Immature natural killer cell (primary cell): ENCODE data around the gene CTIF. TPM values are rescaled to one million over a fixed set of nuclear protein-coding genes. Genes with fewer than 3 reads are reported as not detected.

ENCODE experiments used
- DNase-seq, 3 donors: peaks; one replicate each; pipeline ENCODE4 v3.0.0; 2022; ENCODE audit warnings: mixed read lengths in 1 of 3
- H3K27ac Mint-ChIP-seq, 6 donors: one replicate each; pipeline ENCODE4 v1.8.0; 2020; ENCODE audit warnings: mixed read lengths in 6 of 6, mild to moderate bottlenecking in 5 of 6, inconsistent platforms in 4 of 6, moderate library complexity in 3 of 6
- H3K27me3 Mint-ChIP-seq, 3 donors: one replicate each; pipeline ENCODE4 v1.8.0; 2020 to 2021; ENCODE audit warnings: low read depth in 3 of 3, mild to moderate bottlenecking in 3 of 3, mixed read lengths in 3 of 3, moderate library complexity in 3 of 3, inconsistent platforms in 1 of 3
- H3K36me3 Mint-ChIP-seq, 3 donors: one replicate each; pipeline ENCODE4 v1.8.0; 2020; ENCODE audit warnings: mixed read lengths in 3 of 3, inconsistent platforms in 2 of 3, mild to moderate bottlenecking in 2 of 3
- H3K4me1 Mint-ChIP-seq, 2 donors: one replicate each; pipeline ENCODE4 v1.8.0; 2020; ENCODE audit warnings: inconsistent platforms in 2 of 2, mild to moderate bottlenecking in 2 of 2, mixed read lengths in 2 of 2, moderate library complexity in 1 of 2
- H3K4me3 Mint-ChIP-seq, 5 donors: one replicate each; pipeline ENCODE4 v1.8.0; 2020; ENCODE audit warnings: mild to moderate bottlenecking in 5 of 5, mixed read lengths in 5 of 5, inconsistent platforms in 3 of 5, moderate library complexity in 3 of 5
- H3K9me3 Mint-ChIP-seq, 6 donors: one replicate each; pipeline ENCODE4 v1.8.0; 2020; ENCODE audit warnings: mild to moderate bottlenecking in 6 of 6, mixed read lengths in 6 of 6, inconsistent platforms in 4 of 6, moderate library complexity in 3 of 6
- polyA plus RNA-seq, 3 donors: library from polyadenylated mRNA; unstranded; fragments of 300-500 nt; fragmentation: Illumina TruSeq; gene quantifications; one replicate each; pipeline ENCODE4 v1.2.3, GENCODE V29; 2021

Gene CTIF
- polyA plus RNA-seq, 3 donors from 2014 or later = 0.28 to 1.2 TPM; not detected in 1

GRCh38 chr18:48665654-48666053, 126.8 kb downstream of the CTIF start:
- peaks cover 0 to 2% (median 1%) of the 10 kb centered on the region in 3 donors for H3K27me3 Mint-ChIP-seq

DNA sequence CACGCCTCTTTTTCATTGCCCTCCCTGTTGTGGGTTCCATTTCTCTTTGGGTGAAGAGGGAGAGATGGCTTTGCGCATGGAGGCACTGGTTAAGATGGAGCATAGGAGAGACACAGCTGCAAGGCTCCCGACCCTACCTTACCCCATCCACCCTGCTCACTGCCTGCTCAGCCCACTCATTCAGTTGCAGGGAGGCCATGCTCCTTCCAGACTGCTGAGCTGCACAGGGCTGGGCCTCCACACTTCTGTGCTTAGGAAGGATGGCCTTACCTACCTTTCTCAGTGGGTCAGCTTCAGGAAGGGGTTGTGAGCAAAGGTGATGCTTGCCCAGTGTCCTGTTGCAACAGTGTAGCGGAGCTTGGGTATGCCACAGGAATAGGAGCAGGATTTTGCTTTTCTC, 127.8 kb downstream of the CTIF start:
- peaks cover 0 to 2% (median 1%) of the 10 kb centered on the region in 3 donors for H3K27me3 Mint-ChIP-seq
- H3K36me3 Mint-ChIP-seq = peaks cover 16 to 18% (median 18%) of the 10 kb centered on the region in 3 donors
- H3K9me3 Mint-ChIP-seq = peaks cover 0 to 5% (median 0%) of the 10 kb centered on the region in 6 donors
- no peak overlapping the region for H3K4me3 Mint-ChIP-seq
- no peaks in the 10 kb centered on the region for H3K4me1 Mint-ChIP-seq
- DNase-seq = no peak
- no peak overlapping the region for H3K27ac Mint-ChIP-seq

More at GRCh38 chr18:48665654-48666053, 126.8 kb downstream of the CTIF start:
- Mint-ChIP-seq H3K4me3 (no peak overlapping the region), H3K9me3 (no peaks in the 10 kb centered on the region), H3K27ac (no peak overlapping the region), H3K4me1 (no peaks in the 10 kb centered on the region), H3K36me3 (peaks cover 9 to 13% (median 11%) of the 10 kb centered on the region in 3 donors)
- DNase-seq = no peak

DNA sequence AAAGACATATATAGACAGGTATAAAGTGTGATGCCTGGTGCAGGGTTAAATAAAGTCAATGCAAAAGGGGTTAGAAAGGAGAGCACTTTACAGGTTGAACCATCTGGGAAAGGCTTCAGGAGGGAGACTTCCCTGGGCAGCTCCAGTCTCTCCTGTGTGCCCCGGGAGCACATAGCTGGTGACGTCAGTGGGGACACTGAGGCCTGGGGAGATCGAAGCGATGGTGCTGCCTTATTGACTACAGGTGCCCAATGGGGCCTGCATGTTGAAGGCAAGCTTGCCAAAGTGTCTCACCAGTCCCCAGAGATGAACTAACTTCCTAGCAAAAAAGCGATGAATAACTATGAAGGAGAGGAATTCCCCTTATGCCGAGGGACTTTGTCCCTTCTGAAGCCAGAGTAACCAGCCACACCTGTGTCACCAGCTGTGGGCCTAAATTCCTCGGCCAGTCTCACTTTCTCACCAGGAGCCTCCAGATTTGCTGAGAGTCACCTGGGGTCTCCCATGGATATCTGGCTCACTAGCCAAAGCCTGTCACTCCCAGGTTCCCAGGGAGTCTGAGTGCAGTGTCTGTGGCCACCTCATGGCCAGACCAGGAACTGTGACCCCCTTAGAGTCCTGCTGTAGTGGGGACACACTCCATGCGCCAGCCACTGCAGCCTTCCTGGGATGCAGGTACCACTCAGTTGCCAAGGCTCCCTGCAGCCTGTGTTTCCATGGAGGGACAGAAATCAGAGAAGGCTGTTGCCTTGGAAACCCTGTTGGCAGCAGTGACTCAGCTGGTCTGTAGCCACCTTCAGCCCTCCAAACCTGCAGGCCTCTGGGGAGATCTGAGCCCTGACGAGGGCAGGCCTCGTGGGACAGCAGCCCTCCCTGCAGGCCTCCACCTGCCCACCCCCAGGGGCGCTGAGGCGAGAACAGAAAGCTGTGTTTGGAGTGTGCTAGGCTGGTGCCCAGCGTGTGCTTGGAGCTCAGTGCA, 128.7 kb downstream of the CTIF start:
- Mint-ChIP-seq H3K36me3 (peaks cover 18 to 21% (median 20%) of the 10 kb centered on the region in 3 donors), H3K27me3 (peaks cover 0 to 1% (median 0%) of the 10 kb centered on the region in 3 donors), H3K27ac (no peak overlapping the region), H3K9me3 (peaks cover 0 to 6% (median 0%) of the 10 kb centered on the region in 6 donors), H3K4me3 (no peak overlapping the region), H3K4me1 (no peaks in the 10 kb centered on the region)
- no peak for DNase-seq

DNA sequence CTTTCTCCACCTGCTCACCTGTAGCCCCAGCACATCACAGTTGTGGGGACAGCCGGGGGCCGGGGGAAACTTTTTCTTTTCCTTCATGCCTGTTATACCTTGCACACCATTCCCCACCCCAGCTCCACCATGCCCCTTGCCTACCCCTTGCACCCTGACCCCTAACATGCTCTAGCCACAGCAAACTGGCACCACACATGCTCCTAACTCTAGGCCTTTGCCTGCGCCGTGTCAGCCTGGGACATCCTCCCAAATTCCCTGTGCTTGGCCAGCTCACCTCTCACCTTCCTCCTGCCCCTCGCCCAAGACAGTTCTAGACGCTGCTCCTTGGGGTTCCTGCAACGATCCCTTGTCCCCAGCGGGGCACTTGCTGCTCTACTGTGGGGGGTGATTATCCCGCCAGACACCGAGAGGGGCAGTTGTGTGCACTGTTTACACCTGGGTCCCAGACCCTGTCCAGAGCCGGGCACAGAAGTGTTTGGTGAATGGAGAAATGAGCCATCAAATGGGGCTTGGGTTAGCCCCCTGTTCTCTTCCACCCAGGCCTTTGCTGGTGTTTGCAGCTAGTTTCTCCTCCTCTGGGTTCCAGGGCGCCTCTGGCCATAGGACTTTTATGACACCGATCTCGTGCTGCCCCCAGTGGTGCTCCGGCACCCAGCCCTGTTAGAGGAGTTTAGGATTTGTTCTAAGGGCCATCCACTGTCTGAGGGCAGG, 129.8 kb downstream of the CTIF start:
- peaks cover 0 to 2% (median 1%) of the 10 kb centered on the region in 3 donors for H3K27me3 Mint-ChIP-seq
- no peak overlapping the region for H3K4me3 Mint-ChIP-seq
- no peak for DNase-seq
- peaks cover 18 to 21% (median 20%) of the 10 kb centered on the region in 3 donors for H3K36me3 Mint-ChIP-seq
- no peak overlapping the region for H3K27ac Mint-ChIP-seq
- peaks cover 0 to 6% (median 0%) of the 10 kb centered on the region in 6 donors for H3K9me3 Mint-ChIP-seq
- no peaks in the 10 kb centered on the region for H3K4me1 Mint-ChIP-seq

DNA sequence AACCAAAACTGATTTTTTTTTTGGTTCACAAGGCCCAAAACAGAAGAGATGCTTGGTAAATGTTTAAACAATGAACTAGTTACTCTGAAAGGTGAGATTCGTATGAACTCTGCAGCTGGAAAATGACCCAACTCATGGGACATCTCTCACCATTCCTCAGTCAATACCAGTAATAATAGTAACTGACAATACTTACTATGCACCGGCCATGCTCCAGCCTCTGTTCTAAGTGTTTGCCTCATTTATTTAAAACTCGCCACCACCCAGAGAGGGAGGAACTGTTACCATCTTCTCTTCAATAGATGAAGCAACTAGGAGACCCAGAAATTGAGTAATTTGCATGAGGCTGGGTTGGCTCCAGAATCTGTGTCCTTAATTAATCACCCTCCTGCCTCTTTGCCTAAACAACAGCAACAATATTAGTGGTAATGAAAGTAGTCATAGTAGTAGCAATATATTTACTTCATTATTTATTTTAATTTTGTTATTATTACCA, 130.4 kb downstream of the CTIF start:
- Mint-ChIP-seq H3K4me3 (no peak overlapping the region), H3K9me3 (peaks cover 0 to 6% (median 0%) of the 10 kb centered on the region in 6 donors), H3K36me3 (peaks cover 18 to 21% (median 20%) of the 10 kb centered on the region in 3 donors), H3K27me3 (peaks cover 0 to 2% (median under 1%) of the 10 kb centered on the region in 3 donors), H3K27ac (no peak overlapping the region), H3K4me1 (no peaks in the 10 kb centered on the region)
- DNase-seq = no peak

GRCh38 chr18:48669991-48670750, 131.3 kb downstream of the CTIF start:
- peaks cover 0 to 6% (median 0%) of the 10 kb centered on the region in 6 donors for H3K9me3 Mint-ChIP-seq

DNA sequence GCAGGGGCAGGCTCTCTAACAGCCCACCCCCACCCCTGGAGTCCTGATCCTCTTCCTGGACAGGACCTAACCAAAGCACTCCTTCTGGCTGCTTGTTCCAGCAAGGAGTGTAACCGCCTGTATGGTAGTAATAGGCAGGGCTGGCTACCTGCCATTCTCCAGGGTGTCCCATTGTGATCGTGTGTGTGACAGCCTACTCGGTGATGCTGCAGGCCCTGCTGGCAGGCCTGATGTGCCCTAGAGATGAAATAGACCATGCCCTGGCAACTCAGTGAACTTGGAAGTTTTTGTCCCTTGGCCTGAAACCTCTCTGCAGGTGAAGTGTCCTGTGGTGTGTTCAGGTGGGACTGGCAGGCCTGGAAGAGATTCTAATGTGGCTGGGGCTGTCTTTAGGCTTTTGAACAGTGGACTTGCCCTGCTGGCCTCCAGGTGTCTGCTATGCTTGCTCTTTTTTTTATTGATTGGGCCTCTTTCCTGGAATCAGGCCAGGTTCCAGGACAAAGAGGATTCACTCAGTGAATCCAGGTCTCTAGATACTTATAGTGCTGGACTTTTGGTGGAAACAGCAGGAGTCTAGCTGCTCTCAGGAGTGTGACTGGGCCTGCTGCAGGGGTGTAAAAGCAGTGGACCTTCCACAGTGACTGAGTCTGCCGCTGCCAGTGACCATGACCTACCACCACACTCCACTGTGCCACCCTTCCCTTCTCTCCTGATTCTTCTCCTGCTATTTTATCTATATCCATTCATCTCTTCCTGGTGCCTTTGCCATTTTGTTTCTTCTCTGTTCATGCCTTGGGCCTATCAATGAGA, 132.1 kb downstream of the CTIF start:
- Mint-ChIP-seq H3K9me3 (peaks cover 0 to 6% (median 0%) of the 10 kb centered on the region in 6 donors), H3K27ac (no peak overlapping the region), H3K36me3 (peaks cover 12 to 14% (median 13%) of the 10 kb centered on the region in 3 donors), H3K27me3 (peaks cover 0 to 2% (median 2%) of the 10 kb centered on the region in 3 donors), H3K4me3 (no peak overlapping the region), H3K4me1 (peaks cover 0 to 2% of the 10 kb centered on the region in 2 donors)
- DNase-seq = no peak

More at GRCh38 chr18:48669991-48670750, 131.3 kb downstream of the CTIF start:
- H3K36me3 Mint-ChIP-seq = peaks cover 18 to 21% (median 20%) of the 10 kb centered on the region in 3 donors
- peaks cover 0 to 2% (median 0%) of the 10 kb centered on the region in 3 donors for H3K27me3 Mint-ChIP-seq
- no peak for DNase-seq
- H3K4me1 Mint-ChIP-seq = no peaks in the 10 kb centered on the region
- H3K4me3 Mint-ChIP-seq = no peak overlapping the region
- H3K27ac Mint-ChIP-seq = no peak overlapping the region

GRCh38 chr18:48671561-48671945, 132.7 kb downstream of the CTIF start:
- H3K36me3 Mint-ChIP-seq = peaks cover 7 to 11% (median 8%) of the 10 kb centered on the region in 3 donors
- DNase-seq = no peak
- peaks cover 0 to 6% (median 0%) of the 10 kb centered on the region in 6 donors for H3K9me3 Mint-ChIP-seq

DNA sequence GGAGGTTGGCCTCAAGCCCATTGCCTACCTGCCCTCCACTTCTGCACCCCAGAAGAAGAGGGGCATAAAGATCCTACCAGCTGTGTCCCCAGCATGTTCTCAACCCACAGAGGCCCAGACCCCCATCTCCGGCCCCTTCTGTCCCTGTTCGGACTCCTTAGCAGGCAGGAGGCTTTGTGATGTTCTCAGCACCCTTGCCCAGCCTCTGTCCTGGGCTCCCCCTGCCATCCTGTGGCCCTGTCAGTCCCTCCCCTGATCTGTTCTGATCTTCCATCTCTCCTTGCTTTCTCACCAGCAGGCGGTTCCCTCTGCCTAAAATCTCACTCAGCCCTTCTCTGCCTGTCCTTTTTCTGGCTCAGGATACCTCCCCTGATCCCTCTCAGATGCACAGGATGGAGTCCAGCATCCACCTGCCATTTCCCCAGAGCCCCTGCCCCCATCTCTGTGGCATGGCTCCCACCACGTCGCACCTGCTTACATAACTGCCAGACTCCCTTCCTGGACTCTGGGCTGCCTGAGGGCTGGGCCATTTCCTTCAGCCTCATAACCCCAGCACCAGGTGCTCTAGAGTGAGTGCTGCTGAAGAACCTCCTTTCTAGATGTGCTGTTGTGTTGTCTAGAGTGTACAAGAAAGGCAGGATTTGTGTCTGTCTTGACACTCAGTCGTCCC, 134.0 kb downstream of the CTIF start:
- peaks cover 0 to 2% of the 10 kb centered on the region in 2 donors for H3K4me1 Mint-ChIP-seq
- H3K36me3 Mint-ChIP-seq = peaks cover 7 to 11% (median 8%) of the 10 kb centered on the region in 3 donors
- H3K9me3 Mint-ChIP-seq = peaks cover 0 to 6% (median 0%) of the 10 kb centered on the region in 6 donors
- no peak for DNase-seq
- H3K27ac Mint-ChIP-seq = no peak overlapping the region
- H3K27me3 Mint-ChIP-seq = peaks cover 0 to 2% (median 2%) of the 10 kb centered on the region in 3 donors
- no peak overlapping the region for H3K4me3 Mint-ChIP-seq

More at GRCh38 chr18:48671561-48671945, 132.7 kb downstream of the CTIF start:
- no peak overlapping the region for H3K27ac Mint-ChIP-seq
- H3K27me3 Mint-ChIP-seq = peaks cover 0 to 2% (median 2%) of the 10 kb centered on the region in 3 donors
- H3K4me3 Mint-ChIP-seq = no peak overlapping the region
- peaks cover 0 to 2% of the 10 kb centered on the region in 2 donors for H3K4me1 Mint-ChIP-seq

GRCh38 chr18:48673456-48673852, 134.6 kb downstream of the CTIF start:
- Mint-ChIP-seq H3K27me3 (peaks cover 0 to 2% (median 2%) of the 10 kb centered on the region in 3 donors), H3K4me1 (peaks cover 0 to 2% of the 10 kb centered on the region in 2 donors), H3K4me3 (no peak overlapping the region), H3K27ac (no peak overlapping the region), H3K36me3 (peaks cover 7 to 11% (median 8%) of the 10 kb centered on the region in 3 donors), H3K9me3 (peaks cover 0 to 6% (median 0%) of the 10 kb centered on the region in 6 donors)
- DNase-seq = no peak

- Mint-ChIP-seq H3K27ac (no peak overlapping the region), H3K36me3 (peaks cover 7 to 11% (median 8%) of the 10 kb centered on the region in 3 donors), H3K27me3 (peaks cover 0 to 2% (median 2%) of the 10 kb centered on the region in 3 donors), H3K9me3 (peaks cover 0 to 6% (median 0%) of the 10 kb centered on the region in 6 donors), H3K4me3 (no peak overlapping the region), H3K4me1 (peaks cover 0 to 2% of the 10 kb centered on the region in 2 donors)
- no peak for DNase-seq
These were observed 135.3 kb downstream of the CTIF start for GRCh38 chr18:48673853-48674721.
